ENCODE measurements around the gene SDE2. TPM values are rescaled to one million over a fixed set of nuclear protein-coding genes. Genes with fewer than 3 reads are reported as not detected.
"Not testable (repeated sequence)": the region's sequence is repeated elsewhere in the genome, so short reads cannot be mapped to it uniquely, and the experiment has no call there.

The SDE2 gene
- total and polyA plus RNA-seq, 10 of the 15 experiments (the other 5 are each of a cell fraction or from before 2014, with no cell fraction given), result 2.7 to 19.4 (median 12.6) TPM

DNA sequence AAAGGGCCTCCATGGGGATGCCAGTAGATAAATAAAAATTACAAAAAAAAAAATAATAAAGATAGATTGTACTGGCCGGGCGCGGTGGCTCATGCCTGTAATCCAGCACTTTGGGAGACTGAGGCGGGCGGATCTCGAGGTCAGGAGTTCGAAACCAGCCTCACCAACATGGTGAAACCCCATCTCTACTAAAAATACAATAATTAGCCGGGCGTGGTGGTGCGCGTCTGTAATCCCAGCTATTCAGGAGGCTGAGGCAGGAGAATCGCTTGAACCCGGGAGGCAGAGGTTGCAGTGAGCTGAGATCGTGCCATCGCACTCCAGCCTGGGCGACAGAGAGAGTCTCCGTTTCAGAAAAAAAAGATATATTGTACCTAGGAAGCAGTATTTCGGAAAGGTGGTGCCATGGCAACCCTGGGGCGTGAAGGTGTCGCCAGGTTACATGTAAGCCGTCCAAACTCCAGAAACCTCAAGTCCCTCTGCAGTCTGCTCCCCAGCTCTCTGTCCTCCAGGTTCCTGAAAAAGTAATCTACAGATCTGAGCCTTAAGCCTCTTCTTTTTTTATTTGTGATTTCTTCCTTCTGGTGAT is 1.4 kb upstream of the SDE2 start:
- peaks cover 36% of the 10 kb centered on the region for H3K79me2 ChIP-seq (ENCODE audit: control insufficient read depth, insufficient read depth, low read length)
- TF ChIP-seq BMI1 (IDR thresholded peaks at IDR 0.05; ENCODE audit: borderline replicate concordance) (peak; percentile 69; the same call in 1 of the 2 replicates), HDGF (IDR thresholded peaks at IDR 0.05) (peak; percentile 57; the same call in 1 of the 2 replicates), EED (IDR thresholded peaks at IDR 0.05; ENCODE audit: low read depth) (0 out of 2 replicates have a peak, but pooled peaks have one; percentile 17), ZBTB40 (IDR thresholded peaks at IDR 0.05; ENCODE audit: borderline replicate concordance) (0 out of 2 replicates have a peak, but pooled peaks have one; percentile 13), MLLT1 (IDR thresholded peaks at IDR 0.05) (peak; percentile 82)
- ChIA-PET POLR2A (interaction anchor here (0.6 to 6.2 kb wide), 13 partner anchors 10 to 573 kb away, joined by 3 to 74 read pairs (median 5); partner anchors contain the start of genes H3-3A, LBR and TMEM63A), CTCF (interaction anchor here (1.0 to 7.2 kb wide), 6 partner anchors 10 to 182 kb away, joined by 5 to 61 read pairs (median 7); partner anchors contain the start of gene H3-3A), RAD21 (ENCODE audit: unreplicated experiment) (interaction anchor here (1.4 to 1.7 kb wide), 3 partner anchors 29 to 122 kb away, joined by 5 to 22 read pairs (median 20); no protein-coding TSS in a partner anchor), SMC1A (ENCODE audit: uncharacterized antibody, unreplicated experiment) (interaction anchor here (0.7 to 3.0 kb wide), 8 partner anchors 9 to 110 kb away, joined by 3 to 25 read pairs (median 6); partner anchors contain the start of gene H3-3A)
- H3K27ac ChIP-seq (ENCODE audit: control insufficient read depth, insufficient read depth), result peak overlapping the region; percentile 97
- H3K4me1 ChIP-seq (ENCODE audit: control insufficient read depth, insufficient read depth, low read length), result peaks cover 42% of the 10 kb centered on the region
- H3K9me3 ChIP-seq (replicated peaks; ENCODE audit: control insufficient read depth, insufficient read depth, low read length); H3K27me3 ChIP-seq (replicated peaks in 1 of 2; ENCODE audit: control insufficient read depth in 2 of 2, insufficient read depth in 2 of 2, low read length in 1 of 2); in situ Hi-C loops (cut with MboI); DNase-seq (ENCODE audit: low read depth, low spot score); ATAC-seq; BruUV-seq (replicated peaks); FAIRE-seq; H4K20me1 ChIP-seq (ENCODE audit: control insufficient read depth, insufficient read depth); H3K36me3 ChIP-seq (ENCODE audit: control insufficient read depth in 2 of 2, insufficient read depth in 2 of 2, low read length in 1 of 2): not testable (repeated sequence)
- intact Hi-C loops (cut with micrococcal nuclease; ENCODE audit: unreplicated experiment), result loop anchor here (1.0 kb wide), 1 partner anchor 29 kb away; no protein-coding TSS in a partner anchor
- peak overlapping the region; percentile 34; the same call in 1 of the 2 replicates for H2AFZ ChIP-seq (ENCODE audit: control insufficient read depth, low read depth, low read length)
- 90% methylated on average over 21 of the region's 21 CpGs for WGBS (ENCODE audit: insufficient coverage, insufficient replicate concordance, low lambda C conversion rate, missing lambda C conversion rate)
- H3K9ac ChIP-seq (ENCODE audit: control insufficient read depth, insufficient read depth, low read length), result peak overlapping the region; percentile 91
- H3K4me2 ChIP-seq (ENCODE audit: control insufficient read depth, insufficient read depth), result peak overlapping the region; percentile 88
- H3K4me3 ChIP-seq, result peak overlapping the region; percentile 72
